NCI-H2029 treated with DMSO at 0.1 percent for 48 hours (cell line): ENCODE data around the gene UBA1.

ENCODE experiments used
- DNase-seq: peaks from one replicate; lab custom pipeline; 2025; lab: John Stamatoyannopoulos, UW

UBA1 gene

DNA sequence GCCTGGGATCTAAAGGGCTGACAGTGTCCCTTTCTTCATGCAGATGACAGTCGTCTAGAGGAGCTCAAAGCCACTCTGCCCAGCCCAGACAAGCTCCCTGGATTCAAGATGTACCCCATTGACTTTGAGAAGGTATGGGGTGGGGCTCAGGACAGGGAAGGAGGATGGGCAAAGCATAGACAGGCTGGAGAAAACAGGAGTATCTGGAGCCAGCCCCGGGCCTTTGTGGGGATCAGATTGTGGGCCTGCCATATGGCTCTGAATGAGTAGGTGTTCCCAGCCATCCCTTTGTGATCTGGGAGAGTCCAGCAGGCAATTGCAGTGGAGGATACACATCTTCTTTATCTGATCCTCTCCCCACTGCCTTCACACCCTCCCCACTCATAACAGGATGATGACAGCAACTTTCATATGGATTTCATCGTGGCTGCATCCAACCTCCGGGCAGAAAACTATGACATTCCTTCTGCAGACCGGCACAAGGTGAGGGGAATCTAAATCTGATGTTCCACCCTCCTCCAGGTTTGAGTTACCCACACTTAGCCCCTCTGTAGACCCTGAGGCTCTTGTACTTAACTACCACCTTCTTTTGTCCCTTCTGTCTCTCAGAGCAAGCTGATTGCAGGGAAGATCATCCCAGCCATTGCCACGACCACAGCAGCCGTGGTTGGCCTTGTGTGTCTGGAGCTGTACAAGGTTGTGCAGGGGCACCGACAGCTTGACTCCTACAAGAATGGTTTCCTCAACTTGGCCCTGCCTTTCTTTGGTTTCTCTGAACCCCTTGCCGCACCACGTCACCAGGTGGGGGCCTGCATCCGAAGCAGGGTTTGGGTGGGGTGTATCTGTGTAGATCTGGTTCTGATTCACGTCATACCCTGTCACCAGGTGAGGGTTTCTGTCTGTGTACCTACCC lies 19.0 kb downstream of the UBA1 start:
- DNase-seq, result no peak

DNA sequence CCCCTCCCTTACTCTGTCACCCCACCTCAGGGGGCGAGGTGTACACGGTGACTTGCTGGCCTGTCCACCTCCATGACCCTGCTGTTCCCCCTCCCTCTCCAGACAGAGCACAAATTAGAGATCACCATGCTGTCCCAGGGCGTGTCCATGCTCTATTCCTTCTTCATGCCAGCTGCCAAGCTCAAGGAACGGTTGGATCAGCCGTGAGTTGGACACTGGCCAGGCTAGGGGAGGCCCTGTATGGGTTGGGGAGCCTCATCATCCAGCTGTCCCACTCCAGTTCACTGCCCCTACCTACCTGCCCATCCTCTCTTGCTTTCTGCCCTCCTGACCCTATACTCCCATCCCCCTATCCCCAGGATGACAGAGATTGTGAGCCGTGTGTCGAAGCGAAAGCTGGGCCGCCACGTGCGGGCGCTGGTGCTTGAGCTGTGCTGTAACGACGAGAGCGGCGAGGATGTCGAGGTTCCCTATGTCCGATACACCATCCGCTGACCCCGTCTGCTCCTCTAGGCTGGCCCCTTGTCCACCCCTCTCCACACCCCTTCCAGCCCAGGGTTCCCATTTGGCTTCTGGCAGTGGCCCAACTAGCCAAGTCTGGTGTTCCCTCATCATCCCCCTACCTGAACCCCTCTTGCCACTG lies 20.9 kb downstream of the UBA1 start:
- no peak for DNase-seq

GRCh38 chrX:47215291-47215900 lies 21.8 kb downstream of the UBA1 start:
- no peak for DNase-seq

DNA sequence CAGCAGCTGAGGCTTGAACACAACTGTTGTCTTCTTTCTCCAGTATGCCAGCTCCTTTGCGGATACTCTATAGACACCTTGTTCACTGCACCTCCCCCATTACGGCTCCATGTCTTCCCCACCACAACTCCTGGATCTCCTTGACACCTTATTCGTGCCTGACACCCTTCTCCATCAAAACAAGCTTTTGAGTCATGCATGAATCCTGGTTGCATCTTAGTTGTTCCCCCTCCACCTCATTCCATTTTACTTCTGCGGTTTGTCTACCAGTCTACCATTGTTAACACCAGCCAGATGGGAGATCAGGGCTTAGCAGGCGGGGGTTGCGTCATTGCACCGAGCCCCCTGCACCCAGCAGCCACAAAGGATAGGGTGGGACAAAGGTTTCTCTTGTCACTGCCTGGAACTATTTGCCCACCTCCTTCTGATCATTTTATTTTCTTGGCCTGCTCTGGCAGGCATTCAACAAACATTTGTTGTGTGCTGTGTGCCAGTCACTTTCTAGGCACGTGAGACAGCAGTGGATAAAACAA lies 22.8 kb downstream of the UBA1 start:
- no peak for DNase-seq

- no peak for DNase-seq
These were observed 23.7 kb downstream of the UBA1 start for GRCh38 chrX:47217121-47217851.

- peak; percentile 94 for DNase-seq
These were observed 24.2 kb downstream of the UBA1 start for GRCh38 chrX:47217852-47218279.

GRCh38 chrX:47218280-47218919 lies 24.8 kb downstream of the UBA1 start, which contains the start of gene CDK16:
Gene CDK16 (plus strand): TSS chrX:47218681. CDS start chrX:47223558, 4,877 bp downstream.
- peak; percentile 16 for DNase-seq

DNA sequence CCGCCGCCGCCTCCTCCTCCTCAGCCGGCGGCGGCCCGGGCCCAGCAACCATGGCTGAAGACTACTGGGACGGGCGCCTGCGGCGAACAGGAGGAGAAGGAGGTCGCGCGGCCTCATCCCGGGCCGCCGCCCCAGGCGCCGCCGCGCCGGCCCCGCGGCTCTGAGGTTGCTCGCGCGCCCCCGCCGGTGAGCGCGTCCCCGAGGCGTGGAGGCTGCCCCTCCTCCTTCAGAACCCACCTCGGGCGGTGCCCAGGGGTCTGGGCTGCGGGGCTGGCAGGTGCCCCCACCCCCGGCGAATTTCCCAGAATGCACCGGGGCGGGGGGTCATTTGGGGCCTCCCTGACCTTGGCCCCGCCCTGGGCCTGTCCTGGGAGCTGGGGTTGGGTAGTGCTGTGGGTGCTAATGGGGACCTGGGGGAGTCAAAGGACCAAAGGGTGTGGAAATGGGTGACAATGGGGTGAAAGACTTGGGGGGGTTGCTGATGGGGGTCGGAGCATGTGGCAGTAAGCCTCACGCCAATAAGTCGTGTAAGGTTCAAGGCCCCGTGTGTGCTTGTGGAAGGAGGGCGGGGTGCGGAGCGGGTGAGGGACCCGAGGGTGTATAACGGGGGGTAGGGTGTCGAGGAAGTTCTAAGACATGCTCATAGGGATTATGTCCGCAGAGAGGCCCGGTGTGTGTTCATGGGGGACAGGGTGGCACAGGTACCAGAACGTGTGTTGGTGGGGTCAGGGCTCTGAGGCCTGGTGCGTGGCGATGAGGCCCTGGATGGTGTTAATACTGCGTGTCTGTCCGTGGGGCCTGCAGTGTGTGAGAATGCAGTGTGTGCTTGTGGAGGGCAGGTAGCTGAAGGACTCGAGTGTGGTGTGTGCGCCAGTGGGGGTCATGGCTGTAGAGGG lies 25.5 kb downstream of the UBA1 start:
- DNase-seq, result no peak

GRCh38 chrX:47221756-47222155 lies 28.1 kb downstream of the UBA1 start:
- no peak for DNase-seq

GRCh38 chrX:47222751-47223350 lies 29.2 kb downstream of the UBA1 start:
- no peak for DNase-seq

- no peak for DNase-seq
These were observed 30.0 kb downstream of the UBA1 start for GRCh38 chrX:47223476-47224250.

- no peak for DNase-seq
These were observed 30.8 kb downstream of the UBA1 start for GRCh38 chrX:47224266-47224895.

DNA sequence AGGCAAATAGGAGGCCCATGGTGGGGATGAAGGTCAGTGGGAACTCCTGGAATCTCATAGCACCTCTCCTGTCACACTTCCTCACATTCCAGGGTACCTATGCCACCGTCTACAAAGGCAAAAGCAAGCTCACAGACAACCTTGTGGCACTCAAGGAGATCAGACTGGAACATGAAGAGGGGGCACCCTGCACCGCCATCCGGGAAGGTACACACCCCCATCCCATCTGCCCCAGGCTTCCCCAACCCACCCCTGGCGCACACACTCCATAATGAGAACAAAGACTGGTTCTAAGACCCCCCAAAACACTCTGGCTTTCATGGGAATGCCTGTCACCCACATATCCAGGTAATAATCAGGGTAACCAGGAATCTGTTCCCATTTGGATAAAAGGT lies 31.3 kb downstream of the UBA1 start:
- no peak for DNase-seq

GRCh38 chrX:47226071-47226470 lies 32.4 kb downstream of the UBA1 start:
- DNase-seq, result no peak

- DNase-seq, result no peak
These were observed 33.1 kb downstream of the UBA1 start for GRCh38 chrX:47226531-47227333.

DNA sequence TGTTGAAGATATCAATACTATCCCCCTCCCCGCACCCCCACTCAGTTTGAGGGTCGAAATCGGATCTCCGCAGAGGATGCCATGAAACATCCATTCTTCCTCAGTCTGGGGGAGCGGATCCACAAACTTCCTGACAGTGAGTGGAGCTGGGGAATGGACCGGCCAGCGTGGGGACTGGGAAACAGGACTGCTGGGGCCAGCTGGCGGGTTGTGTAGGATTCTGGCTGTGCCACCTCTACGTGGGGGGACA lies 33.6 kb downstream of the UBA1 start:
- no peak for DNase-seq

DNA sequence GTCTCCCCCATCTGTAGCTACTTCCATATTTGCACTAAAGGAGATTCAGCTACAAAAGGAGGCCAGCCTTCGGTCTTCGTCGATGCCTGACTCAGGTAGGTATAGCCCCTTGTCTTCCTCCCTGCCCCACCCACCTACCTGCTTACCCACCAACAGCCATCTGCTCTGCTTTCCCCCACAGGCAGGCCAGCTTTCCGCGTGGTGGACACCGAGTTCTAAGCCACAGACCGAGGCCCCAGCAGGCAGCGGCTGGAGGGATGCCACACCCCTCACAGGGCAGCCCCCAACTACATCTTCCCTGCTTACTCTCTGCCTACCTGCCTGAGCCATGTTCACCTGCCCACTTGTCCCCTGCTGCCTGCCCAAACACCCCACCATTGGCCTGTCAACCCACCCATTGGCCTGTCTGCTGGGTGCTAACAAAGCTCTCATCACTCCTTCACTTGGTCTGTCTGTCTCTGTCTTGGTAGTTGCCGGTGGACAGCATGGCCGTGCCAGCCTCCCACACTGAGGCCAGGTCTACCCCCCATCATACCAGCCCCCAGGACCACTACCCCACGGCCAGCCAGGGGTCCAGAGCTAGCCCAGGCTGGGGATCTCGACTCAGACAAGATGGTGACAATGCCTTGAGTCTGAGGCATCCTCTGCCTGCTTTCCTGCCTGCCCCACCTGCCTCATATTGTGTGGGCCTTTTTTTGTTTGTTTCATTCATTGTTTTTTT lies 35.1 kb downstream of the UBA1 start:
- DNase-seq, result no peak
